Measurements from ENCODE around the gene NKD1. TPM values are rescaled to one million over a fixed set of nuclear protein-coding genes. Genes with fewer than 3 reads are reported as not detected.

Gene NKD1
- total and polyA plus RNA-seq, 2 donors from 2014 or later, result 1.1 to 9.9 TPM

GRCh38 chr16:50604065-50604418 is 55.8 kb downstream of the NKD1 start:
- DNase-seq, result no peak
- intact Hi-C loops (cut with DNase I), result no loop called here
- no peak for TF ChIP-seq CTCF (IDR thresholded peaks at IDR 0.05; ENCODE audit: borderline replicate concordance, extremely low read depth, insufficient read depth)
- no peak overlapping the region for H3K4me3 ChIP-seq (ENCODE audit: low read length in 3 of 3)
- peaks cover 0 to 11% (median 3%) of the 10 kb centered on the region in 3 donors for H3K4me1 ChIP-seq (ENCODE audit: control insufficient read depth in 2 of 3, insufficient read depth in 2 of 3, low read depth in 1 of 3, low read length in 3 of 3)
- H3K36me3 ChIP-seq (ENCODE audit: control insufficient read depth in 2 of 3, insufficient read depth in 3 of 3, low read length in 3 of 3), result no peaks in the 10 kb centered on the region
- no peak overlapping the region for H3K9ac ChIP-seq (ENCODE audit: low read length in 3 of 3)
- no peak for FAIRE-seq
- no peaks in the 10 kb centered on the region for H3K27me3 ChIP-seq (ENCODE audit: control insufficient read depth, insufficient read depth, low read length)
- no peaks in the 10 kb centered on the region for H3K9me3 ChIP-seq (ENCODE audit: control insufficient read depth in 2 of 3, insufficient read depth in 1 of 3, low read length in 3 of 3)
- H3K27ac ChIP-seq (ENCODE audit: low read depth in 2 of 2, low read length in 2 of 2), result no peak overlapping the region

GRCh38 chr16:50604610-50605009 is 56.4 kb downstream of the NKD1 start:
- Histone ChIP-seq H3K4me3 (ENCODE audit: low read length in 3 of 3) (no peak overlapping the region), H3K36me3 (ENCODE audit: control insufficient read depth in 2 of 3, insufficient read depth in 3 of 3, low read length in 3 of 3) (no peaks in the 10 kb centered on the region), H3K4me1 (ENCODE audit: control insufficient read depth in 2 of 3, insufficient read depth in 2 of 3, low read depth in 1 of 3, low read length in 3 of 3) (peaks cover 0 to 11% (median 3%) of the 10 kb centered on the region in 3 donors), H3K27me3 (ENCODE audit: control insufficient read depth, insufficient read depth, low read length) (no peaks in the 10 kb centered on the region), H3K9ac (ENCODE audit: low read length in 3 of 3) (no peak overlapping the region), H3K9me3 (ENCODE audit: control insufficient read depth in 2 of 3, insufficient read depth in 1 of 3, low read length in 3 of 3) (no peaks in the 10 kb centered on the region), H3K27ac (ENCODE audit: low read depth in 2 of 2, low read length in 2 of 2) (no peak overlapping the region)
- DNase-seq, result no peak
- no peak for TF ChIP-seq CTCF (IDR thresholded peaks at IDR 0.05; ENCODE audit: borderline replicate concordance, extremely low read depth, insufficient read depth)
- no peak for FAIRE-seq
- intact Hi-C loops (cut with DNase I), result no loop called here

GRCh38 chr16:50605733-50606430 is 57.7 kb downstream of the NKD1 start:
- Histone ChIP-seq H3K36me3 (ENCODE audit: control insufficient read depth in 2 of 3, insufficient read depth in 3 of 3, low read length in 3 of 3) (no peaks in the 10 kb centered on the region), H3K27me3 (ENCODE audit: control insufficient read depth, insufficient read depth, low read length) (no peaks in the 10 kb centered on the region), H3K27ac (ENCODE audit: low read depth in 2 of 2, low read length in 2 of 2) (no peak overlapping the region), H3K9ac (ENCODE audit: low read length in 3 of 3) (no peak overlapping the region), H3K4me1 (ENCODE audit: control insufficient read depth in 2 of 3, insufficient read depth in 2 of 3, low read depth in 1 of 3, low read length in 3 of 3) (peaks cover 0 to 11% (median 3%) of the 10 kb centered on the region in 3 donors), H3K9me3 (ENCODE audit: control insufficient read depth in 2 of 3, insufficient read depth in 1 of 3, low read length in 3 of 3) (no peaks in the 10 kb centered on the region), H3K4me3 (ENCODE audit: low read length in 3 of 3) (no peak overlapping the region)
- no peak for FAIRE-seq
- no peak for TF ChIP-seq CTCF (IDR thresholded peaks at IDR 0.05; ENCODE audit: borderline replicate concordance, extremely low read depth, insufficient read depth)
- intact Hi-C loops (cut with DNase I), result no loop called here
- DNase-seq, result no peak

All from kidney (tissue), 14 donors.